ENCODE measurements around the gene PCDHGA12.
"Not testable (repeated sequence)": the region's sequence is repeated elsewhere in the genome, so short reads cannot be mapped to it uniquely, and the experiment has no call there.

The PCDHGA12 gene

GRCh38 chr5:141389153-141390042, 40.9 kb upstream of the PCDHGA12 start:
- no peak overlapping the region for H3K4me3 ChIP-seq (ENCODE audit: low read depth, low read length)
- no peak for TF ChIP-seq CTCF (IDR thresholded peaks at IDR 0.05; ENCODE audit: borderline replicate concordance, insufficient read depth, low read depth, low read length)

GRCh38 chr5:141392429-141393198, 37.7 kb upstream of the PCDHGA12 start, which contains the start of gene PCDHGA8:
Gene PCDHGA8, plus strand, starts transcription at chr5:141392633. Its CDS starts 181 bp downstream, at chr5:141392814.
- peak; percentile 8; the same call in 1 of the 2 replicates for TF ChIP-seq CTCF (IDR thresholded peaks at IDR 0.05; ENCODE audit: borderline replicate concordance, insufficient read depth, low read depth, low read length)
- H3K4me3 ChIP-seq (ENCODE audit: low read depth, low read length) = no peak within 1 kb of the TSS

- no peak overlapping the region for H3K4me3 ChIP-seq (ENCODE audit: low read depth, low read length)
- TF ChIP-seq CTCF (IDR thresholded peaks at IDR 0.05; ENCODE audit: borderline replicate concordance, insufficient read depth, low read depth, low read length) = no peak
Observed at GRCh38 chr5:141393267-141393666, 37.0 kb upstream of the PCDHGA12 start.

- not testable (repeated sequence) for H3K4me3 ChIP-seq (ENCODE audit: low read depth, low read length)
Observed at GRCh38 chr5:141394401-141395187, 35.7 kb upstream of the PCDHGA12 start.

- TF ChIP-seq CTCF (IDR thresholded peaks at IDR 0.05; ENCODE audit: borderline replicate concordance, insufficient read depth, low read depth, low read length) = peak; percentile 65
- peak within 1 kb of the TSS; percentile 41 for H3K4me3 ChIP-seq (ENCODE audit: low read depth, low read length)
Observed at GRCh38 chr5:141397756-141398551, 32.4 kb upstream of the PCDHGA12 start, which contains the start of gene PCDHGB5. Gene PCDHGB5, plus strand, starts transcription at chr5:141397947. Its CDS starts 181 bp downstream, at chr5:141398128.

- TF ChIP-seq CTCF (IDR thresholded peaks at IDR 0.05; ENCODE audit: borderline replicate concordance, insufficient read depth, low read depth, low read length) = peak; percentile 23; the same call in 1 of the 2 replicates
- H3K4me3 ChIP-seq (ENCODE audit: low read depth, low read length) = no peak overlapping the region
Observed at GRCh38 chr5:141398608-141399007, 31.7 kb upstream of the PCDHGA12 start.
